Measurements from ENCODE around the gene SYS1.

The SYS1 gene

DNA sequence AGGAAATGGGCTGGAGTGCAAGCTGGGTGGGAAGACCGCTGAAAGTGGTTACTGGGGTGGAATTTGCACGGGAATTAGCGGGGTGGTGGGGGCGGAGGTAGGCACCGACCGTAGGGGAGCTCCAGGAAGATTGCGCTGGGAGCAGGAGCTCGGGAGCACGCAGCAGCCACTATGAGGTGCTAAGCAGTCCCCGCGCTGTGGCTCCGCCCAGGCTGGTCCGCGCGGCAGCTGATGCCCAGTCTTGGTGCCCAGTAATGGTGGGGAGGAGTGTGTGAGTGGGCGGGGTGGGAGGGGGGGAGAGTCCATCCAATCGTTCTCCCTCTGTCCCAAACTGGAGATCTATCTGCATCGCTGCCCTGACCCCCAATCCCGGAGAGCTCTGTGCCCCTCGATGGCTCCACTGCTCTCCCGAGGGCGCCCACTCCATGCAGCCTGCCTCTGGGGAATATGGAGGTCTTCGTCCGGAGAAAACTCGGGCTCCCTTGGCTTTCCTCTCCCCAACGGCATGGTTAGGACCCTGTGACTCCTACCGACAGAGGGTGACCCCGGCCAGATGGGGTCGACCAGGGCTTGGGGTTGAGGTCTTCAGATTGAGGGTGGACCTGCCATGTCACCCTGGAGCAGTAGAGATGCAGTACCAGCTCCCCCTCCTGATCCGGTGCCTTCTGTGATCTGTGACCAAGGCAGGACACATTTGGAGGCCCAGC, 9.8 kb downstream of the SYS1 start:
- 85% methylated on average over 30 of the region's 30 CpGs for WGBS
- no peaks in the 10 kb centered on the region for H3K9me3 ChIP-seq (ENCODE audit: insufficient read depth, low read depth, low read length)
- no peak overlapping the region for H3K27ac ChIP-seq (ENCODE audit: low read depth, low read length)
- no peak overlapping the region; the same call in 1 of the 2 replicates for H3K9ac ChIP-seq (ENCODE audit: low read depth, low read length)
- peak overlapping the region; percentile 62 for H3K4me3 ChIP-seq (ENCODE audit: low read length)
- peaks cover 6% of the 10 kb centered on the region for H3K27me3 ChIP-seq (ENCODE audit: insufficient read depth, low read length)
- H3K4me1 ChIP-seq (ENCODE audit: insufficient read depth, low read length), result 0 out of 2 replicates have a peak, but pooled peaks cover 5% of the 10 kb centered on the region
- peaks cover 10% of the 10 kb centered on the region for H3K36me3 ChIP-seq (ENCODE audit: insufficient read depth, low read length)

DNA sequence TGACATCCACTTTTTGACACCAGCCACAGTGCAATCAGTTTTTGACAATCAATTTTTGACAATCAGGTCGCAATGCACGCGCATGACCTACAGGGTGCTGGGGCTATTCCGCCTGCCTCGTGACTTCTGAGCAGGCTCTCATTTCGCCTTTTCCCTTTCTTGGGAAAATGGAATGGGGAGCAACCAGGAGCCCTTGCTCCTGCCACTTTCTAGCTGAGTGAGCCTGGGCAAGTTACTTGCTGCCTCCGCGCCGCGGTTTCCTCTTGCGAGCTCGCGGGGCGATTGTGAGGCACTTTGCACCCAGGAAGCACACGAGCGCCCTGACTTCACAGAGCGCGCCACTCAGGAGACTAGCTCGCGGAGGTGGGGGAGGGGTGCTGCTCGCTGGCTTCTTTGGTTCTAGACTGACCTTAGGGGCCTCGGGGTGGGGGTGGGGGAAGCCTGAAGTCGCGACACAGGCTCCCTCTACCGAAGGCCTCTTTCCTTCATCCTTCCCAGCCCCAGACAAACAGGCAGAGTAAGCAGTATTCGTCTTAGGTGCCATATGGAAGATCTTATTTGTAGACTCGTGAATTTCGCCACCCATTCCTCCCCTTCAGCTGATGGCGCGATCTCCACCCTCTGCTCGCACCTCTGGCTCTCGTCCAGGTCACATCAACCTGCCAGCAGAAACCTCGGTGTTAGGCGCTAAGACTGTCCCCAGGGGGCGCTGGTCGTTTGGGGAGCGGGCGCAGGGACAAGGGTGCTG, 10.6 kb downstream of the SYS1 start:
- Histone ChIP-seq H3K4me1 (ENCODE audit: insufficient read depth, low read length) (0 out of 2 replicates have a peak, but pooled peaks cover 5% of the 10 kb centered on the region), H3K4me3 (ENCODE audit: low read length) (peak overlapping the region; percentile 62), H3K36me3 (ENCODE audit: insufficient read depth, low read length) (peaks cover 3% of the 10 kb centered on the region), H3K27ac (ENCODE audit: low read depth, low read length) (0 out of 2 replicates have a peak overlapping the region, but pooled peaks have one; percentile 35), H3K9ac (ENCODE audit: low read depth, low read length) (peak overlapping the region; percentile 45), H3K27me3 (ENCODE audit: insufficient read depth, low read length) (peaks cover 6% of the 10 kb centered on the region), H3K9me3 (ENCODE audit: insufficient read depth, low read depth, low read length) (no peaks in the 10 kb centered on the region)
- WGBS, result 31% methylated on average over 36 of the region's 38 CpGs

DNA sequence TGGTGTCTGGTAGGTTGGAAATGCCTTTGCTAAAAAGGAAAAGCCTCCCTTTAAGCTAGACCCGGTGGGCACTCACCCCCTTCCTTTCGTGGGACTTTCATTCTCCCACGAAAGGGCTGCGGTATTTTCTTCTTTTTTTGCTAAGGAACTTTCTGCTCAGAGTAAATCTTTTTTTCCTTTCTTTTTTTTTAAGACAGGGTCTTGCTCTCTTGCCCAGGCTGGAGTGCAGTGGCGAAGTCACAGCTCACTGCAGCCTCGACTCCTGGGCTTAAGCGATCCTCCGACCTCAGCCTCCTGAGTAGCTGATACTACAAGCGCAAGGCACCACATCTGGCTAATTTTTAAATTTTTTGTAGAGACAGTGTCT, 11.1 kb downstream of the SYS1 start:
- 68% methylated on average over 9 of the region's 9 CpGs for WGBS
- Histone ChIP-seq H3K36me3 (ENCODE audit: insufficient read depth, low read length) (no peaks in the 10 kb centered on the region; the same call in 1 of the 2 replicates), H3K27ac (ENCODE audit: low read depth, low read length) (no peak overlapping the region), H3K9me3 (ENCODE audit: insufficient read depth, low read depth, low read length) (no peaks in the 10 kb centered on the region), H3K4me1 (ENCODE audit: insufficient read depth, low read length) (0 out of 2 replicates have a peak, but pooled peaks cover 5% of the 10 kb centered on the region), H3K27me3 (ENCODE audit: insufficient read depth, low read length) (peaks cover 6% of the 10 kb centered on the region), H3K4me3 (ENCODE audit: low read length) (peak overlapping the region; percentile 62; the same call in 1 of the 2 replicates), H3K9ac (ENCODE audit: low read depth, low read length) (no peak overlapping the region)

DNA sequence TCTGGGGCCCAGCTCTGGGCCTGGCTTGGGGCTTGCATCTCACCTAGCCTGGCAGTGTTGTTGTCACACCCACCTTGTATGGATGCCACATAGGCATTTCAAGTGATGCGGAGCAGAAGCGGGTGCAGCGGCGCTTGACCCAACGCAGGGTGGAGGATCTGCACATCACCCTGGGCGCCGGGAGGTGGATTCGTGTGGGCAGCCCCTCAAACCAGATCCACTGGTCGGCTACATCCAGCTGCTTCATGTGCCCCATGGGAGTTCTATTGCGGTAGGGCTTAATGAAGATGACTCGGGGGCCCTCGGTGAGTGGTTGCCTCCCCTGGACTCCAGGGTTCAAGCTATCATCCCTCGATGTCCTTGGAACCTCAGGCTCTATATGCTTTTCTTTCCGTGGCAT, 12.0 kb downstream of the SYS1 start:
- WGBS, result 96% methylated on average over 14 of the region's 14 CpGs
- H3K9ac ChIP-seq (ENCODE audit: low read depth, low read length), result no peak overlapping the region

DNA sequence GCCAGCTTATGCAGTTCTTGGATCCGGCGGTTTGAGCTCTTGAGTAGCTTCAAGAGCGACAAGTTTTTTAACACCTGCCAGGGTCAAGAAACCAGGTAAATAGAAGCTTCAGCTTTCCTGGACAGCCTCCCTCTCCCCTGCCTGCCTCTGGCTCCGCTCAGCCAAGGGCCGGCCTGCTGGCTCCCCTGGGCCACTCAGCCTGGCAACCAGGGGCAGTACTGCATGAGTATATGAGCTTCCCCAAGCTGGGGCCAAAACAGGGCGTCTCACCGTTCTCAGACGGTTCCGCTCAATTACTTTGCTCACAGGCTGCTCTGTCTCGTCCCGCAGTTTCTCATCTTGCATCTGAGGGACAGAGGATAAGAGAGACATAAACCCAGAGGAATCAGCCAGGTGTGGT, 14.3 kb downstream of the SYS1 start:
- Histone ChIP-seq H3K9ac (ENCODE audit: low read depth, low read length) (no peak overlapping the region), H3K9me3 (ENCODE audit: insufficient read depth, low read depth, low read length) (no peaks in the 10 kb centered on the region), H3K36me3 (ENCODE audit: insufficient read depth, low read length) (no peaks in the 10 kb centered on the region), H3K4me1 (ENCODE audit: insufficient read depth, low read length) (peaks cover 12% of the 10 kb centered on the region; the same call in 1 of the 2 replicates), H3K27ac (ENCODE audit: low read depth, low read length) (no peak overlapping the region), H3K4me3 (ENCODE audit: low read length) (no peak overlapping the region), H3K27me3 (ENCODE audit: insufficient read depth, low read length) (peaks cover 6% of the 10 kb centered on the region)
- WGBS, result 88% methylated on average over 11 of the region's 11 CpGs

More for the DNA sequence above, 12.0 kb downstream of the SYS1 start:
- Histone ChIP-seq H3K27me3 (ENCODE audit: insufficient read depth, low read length) (peaks cover 6% of the 10 kb centered on the region), H3K4me3 (ENCODE audit: low read length) (no peak overlapping the region), H3K9me3 (ENCODE audit: insufficient read depth, low read depth, low read length) (no peaks in the 10 kb centered on the region), H3K27ac (ENCODE audit: low read depth, low read length) (no peak overlapping the region), H3K36me3 (ENCODE audit: insufficient read depth, low read length) (no peaks in the 10 kb centered on the region), H3K4me1 (ENCODE audit: insufficient read depth, low read length) (peaks cover 7% of the 10 kb centered on the region; the same call in 1 of the 2 replicates)

DNA sequence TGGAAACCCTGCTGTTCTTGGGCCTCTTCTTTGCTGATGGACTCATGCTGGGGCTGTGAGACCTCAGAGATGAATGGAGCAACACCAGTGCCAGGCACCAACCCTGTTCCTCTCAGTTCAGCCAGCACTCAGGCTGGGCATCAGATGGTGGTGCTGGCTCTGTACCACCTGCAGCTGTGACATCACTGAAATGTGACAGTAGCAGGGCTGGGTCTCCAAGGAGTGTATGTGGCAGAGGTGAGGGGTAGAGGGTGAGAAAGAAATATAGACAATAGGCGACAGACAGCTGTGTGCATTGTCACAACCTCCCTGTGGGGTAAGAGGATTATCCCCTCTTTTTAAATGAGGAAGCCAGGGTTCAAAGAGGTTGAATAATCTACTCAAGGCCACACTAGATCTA, 15.2 kb downstream of the SYS1 start, which contains the start of gene TP53TG5:
TP53TG5 (minus strand) TSS at position 135 of the 400 bp plus-strand sequence; CDS start at position 46, 89 bp downstream.
- 78% methylated on average over 1 of the region's 1 CpG for WGBS
- no peaks in the 10 kb centered on the region for H3K9me3 ChIP-seq (ENCODE audit: insufficient read depth, low read depth, low read length)

DNA sequence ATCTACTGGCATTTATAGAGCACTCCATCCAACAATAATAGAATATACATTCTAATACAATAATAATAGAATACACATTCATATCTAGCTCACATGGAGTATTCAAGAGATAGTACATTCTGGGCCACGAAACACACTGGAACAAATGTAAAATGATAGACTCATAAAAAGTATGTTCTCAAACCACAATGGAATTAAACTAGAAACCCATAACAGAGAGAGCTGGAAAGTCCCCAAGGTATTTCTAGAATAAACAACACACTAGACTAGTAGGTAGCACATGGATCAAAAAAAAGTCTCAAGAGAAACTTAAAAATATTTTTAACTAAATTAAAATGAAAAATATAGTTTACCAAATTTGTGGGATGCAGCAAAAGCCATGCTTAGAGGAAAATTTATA, 24.3 kb downstream of the SYS1 start:
- Histone ChIP-seq H3K9ac (ENCODE audit: low read depth, low read length) (no peak overlapping the region), H3K36me3 (ENCODE audit: insufficient read depth, low read length) (no peaks in the 10 kb centered on the region), H3K9me3 (ENCODE audit: insufficient read depth, low read depth, low read length) (no peaks in the 10 kb centered on the region), H3K4me1 (ENCODE audit: insufficient read depth, low read length) (no peaks in the 10 kb centered on the region), H3K27ac (ENCODE audit: low read depth, low read length) (no peak overlapping the region), H3K4me3 (ENCODE audit: low read length) (no peak overlapping the region), H3K27me3 (ENCODE audit: insufficient read depth, low read length) (no peaks in the 10 kb centered on the region)
- WGBS, result 88% methylated on average over 1 of the region's 1 CpG

More for the DNA sequence above, 15.2 kb downstream of the SYS1 start, which contains the start of gene TP53TG5:
- Histone ChIP-seq H3K27ac (ENCODE audit: low read depth, low read length) (no peak within 1 kb of the TSS), H3K4me3 (ENCODE audit: low read length) (no peak within 1 kb of the TSS), H3K9ac (ENCODE audit: low read depth, low read length) (no peak within 1 kb of the TSS), H3K36me3 (ENCODE audit: insufficient read depth, low read length) (no peaks in the 10 kb centered on the region), H3K27me3 (ENCODE audit: insufficient read depth, low read length) (peaks cover 2% of the 10 kb centered on the region), H3K4me1 (ENCODE audit: insufficient read depth, low read length) (peaks cover 8% of the 10 kb centered on the region; the same call in 1 of the 2 replicates)

DNA sequence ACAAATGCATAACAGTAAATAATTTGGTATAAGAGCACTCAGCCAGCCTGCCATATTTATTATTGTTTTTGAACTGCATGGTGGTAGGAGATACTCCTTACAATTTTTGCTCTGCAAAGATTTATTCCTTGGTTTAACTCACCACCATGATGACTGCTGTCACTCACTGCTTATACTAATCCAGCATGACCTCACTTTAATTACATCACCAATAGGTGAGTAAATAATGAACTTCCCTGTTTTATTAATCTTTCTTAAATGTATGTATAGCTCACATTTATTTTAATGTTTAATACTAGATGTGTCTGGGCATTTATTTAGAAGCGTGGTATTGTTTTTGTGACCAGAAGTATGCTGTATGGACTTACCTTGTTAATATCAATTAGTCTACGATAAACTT, 28.0 kb downstream of the SYS1 start:
- 100% methylated on average over 1 of the region's 2 CpGs for WGBS
- no peaks in the 10 kb centered on the region for H3K9me3 ChIP-seq (ENCODE audit: insufficient read depth, low read depth, low read length)
- no peak overlapping the region for H3K4me3 ChIP-seq (ENCODE audit: low read length)
- no peaks in the 10 kb centered on the region for H3K4me1 ChIP-seq (ENCODE audit: insufficient read depth, low read length)
- no peaks in the 10 kb centered on the region for H3K27me3 ChIP-seq (ENCODE audit: insufficient read depth, low read length)
- no peaks in the 10 kb centered on the region for H3K36me3 ChIP-seq (ENCODE audit: insufficient read depth, low read length)
- no peak overlapping the region for H3K27ac ChIP-seq (ENCODE audit: low read depth, low read length)
- no peak overlapping the region for H3K9ac ChIP-seq (ENCODE audit: low read depth, low read length)

DNA sequence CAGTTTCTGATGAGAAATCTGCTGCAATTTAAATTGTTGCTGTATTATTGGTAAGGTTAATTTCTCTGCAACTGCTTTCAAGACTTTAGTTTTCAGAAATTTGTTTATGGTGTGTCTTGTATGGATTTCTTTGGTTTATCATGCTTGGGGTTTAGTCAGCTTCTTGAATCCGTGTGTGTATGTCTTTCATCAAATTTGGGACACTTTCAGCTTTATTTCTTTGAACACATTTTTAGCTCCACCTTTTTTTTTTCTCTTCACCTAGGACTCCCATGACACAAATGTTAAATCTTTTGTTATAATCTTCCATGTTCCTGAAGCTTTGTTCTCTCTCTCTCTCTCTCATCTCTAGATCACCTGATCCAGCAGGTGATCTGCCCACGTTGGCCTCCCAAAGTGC, 28.6 kb downstream of the SYS1 start:
- Histone ChIP-seq H3K27me3 (ENCODE audit: insufficient read depth, low read length) (no peaks in the 10 kb centered on the region), H3K4me1 (ENCODE audit: insufficient read depth, low read length) (no peaks in the 10 kb centered on the region)
- WGBS, result 86% methylated on average over 2 of the region's 2 CpGs

DNA sequence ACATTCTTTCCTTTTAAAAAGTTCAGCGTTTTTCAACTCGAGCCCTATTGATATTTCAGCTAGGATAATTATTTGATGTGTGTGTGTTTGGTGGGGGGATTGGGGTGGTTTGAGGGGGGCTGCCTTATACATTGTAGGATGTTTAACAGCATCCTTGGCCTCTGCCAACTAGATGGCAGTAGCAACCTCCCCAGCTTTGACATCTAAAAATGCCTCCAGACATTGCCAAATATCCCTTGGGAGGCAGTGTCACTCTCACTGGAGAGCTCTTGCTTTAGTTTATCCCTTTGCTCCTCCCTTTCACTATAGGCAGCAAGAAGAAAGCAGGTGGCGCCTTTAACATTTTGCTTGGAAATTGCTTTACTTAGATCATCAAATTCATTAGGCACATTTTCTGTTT, 29.8 kb downstream of the SYS1 start:
- Histone ChIP-seq H3K9me3 (ENCODE audit: insufficient read depth, low read depth, low read length) (peaks cover 2% of the 10 kb centered on the region; the same call in 1 of the 2 replicates), H3K36me3 (ENCODE audit: insufficient read depth, low read length) (no peaks in the 10 kb centered on the region), H3K4me1 (ENCODE audit: insufficient read depth, low read length) (no peaks in the 10 kb centered on the region), H3K9ac (ENCODE audit: low read depth, low read length) (no peak overlapping the region), H3K27ac (ENCODE audit: low read depth, low read length) (no peak overlapping the region), H3K27me3 (ENCODE audit: insufficient read depth, low read length) (no peaks in the 10 kb centered on the region), H3K4me3 (ENCODE audit: low read length) (no peak overlapping the region)
- 89% methylated on average over 3 of the region's 3 CpGs for WGBS

More for the DNA sequence above, 28.6 kb downstream of the SYS1 start:
- H3K36me3 ChIP-seq (ENCODE audit: insufficient read depth, low read length), result no peaks in the 10 kb centered on the region
- no peak overlapping the region for H3K4me3 ChIP-seq (ENCODE audit: low read length)
- no peak overlapping the region for H3K9ac ChIP-seq (ENCODE audit: low read depth, low read length)
- H3K27ac ChIP-seq (ENCODE audit: low read depth, low read length), result no peak overlapping the region
- no peaks in the 10 kb centered on the region for H3K9me3 ChIP-seq (ENCODE audit: insufficient read depth, low read depth, low read length)
